B cell (primary cell): ENCODE results near the gene NSD1. TPM values are rescaled to one million over a fixed set of nuclear protein-coding genes. Genes with fewer than 3 reads are reported as not detected.

Experiments used
- ATAC-seq: fragments of 200-7000 bp; cut with Tn5 transposase; one replicate; pipeline ENCODE4 v1.10.0; 2021; ENCODE audit warnings: low read depth, mild to moderate bottlenecking, moderate number of reproducible peaks, moderate library complexity
- CTCF ChIA-PET: fragments of 350-600 bp; sonication (Branson Sonifier 250); formaldehyde crosslinking; loops from one replicate; lab custom pipeline; 2021; ENCODE audit warnings: antibody characterized with exemption, inconsistent platforms; lab: Charles Lee
- POLR2A ChIA-PET: fragments of 350-600 bp; sonication (Branson Sonifier 250); formaldehyde crosslinking; loops from one replicate; lab custom pipeline; 2021; ENCODE audit warnings: antibody characterized with exemption; lab: Charles Lee
- DNase-seq: peaks from one replicate; pipeline ENCODE4 v3.0.0; 2013
- H2AFZ ChIP-seq: 2 replicates; pipeline ENCODE4 v1.6.1; 2012; ENCODE audit warnings: mild to moderate bottlenecking, low read depth, low read length; ENCODE audit not compliant: insufficient read depth, poor library complexity, severe bottlenecking
- H3K27ac ChIP-seq, 2 donors: 1 replicate in 1 of 2; 2 replicates in 1 of 2; pipeline ENCODE4 v1.5.1; 2012 to 2013; ENCODE audit warnings: low read length in 2 of 2, mild to moderate bottlenecking in 2 of 2, moderate library complexity in 1 of 2
- H3K27me3 ChIP-seq, 4 experiments: fragments of 200-600 bp in 1 of 4; sonication (generic) in 1 of 4; replicated peaks in 1 of 4; 1 replicate in 2 of 4; 2 replicates in 2 of 4; pipeline versions ENCODE4 v1.6.1 to v1.7.0; 2013 to 2016; ENCODE audit warnings: low read length in 3 of 4, mild to moderate bottlenecking in 2 of 4, mixed read lengths in 1 of 4, moderate library complexity in 1 of 4; ENCODE audit not compliant: insufficient read depth in 4 of 4, control insufficient read depth in 3 of 4; ENCODE audit errors: control extremely low read depth in 1 of 4
- H3K36me3 ChIP-seq, 2 experiments: replicated peaks in 1 of 2; 1 replicate in 1 of 2; 2 replicates in 1 of 2; pipeline versions ENCODE4 v1.6.1 to v1.7.1; 2013; ENCODE audit warnings: low read length in 1 of 2; ENCODE audit not compliant: insufficient read depth in 2 of 2, control insufficient read depth in 1 of 2; ENCODE audit errors: control extremely low read depth in 1 of 2, extremely low read depth in 1 of 2
- H3K4me1 ChIP-seq, 2 donors: fragments of 200-600 bp in 1 of 2; sonication (generic) in 1 of 2; 1 replicate in 1 of 2; 2 replicates in 1 of 2; pipeline versions ENCODE4 v1.5.1 to v1.6.1; 2013 to 2017; ENCODE audit warnings: low read length in 2 of 2; ENCODE audit not compliant: control insufficient read depth in 2 of 2, insufficient read depth in 2 of 2
- H3K4me2 ChIP-seq: replicated peaks from 2 replicates; pipeline ENCODE3; 2012; ENCODE audit warnings: mild to moderate bottlenecking, low read depth, low read length; ENCODE audit not compliant: poor library complexity, severe bottlenecking
- H3K4me3 ChIP-seq, 5 experiments: fragments of 200-600 bp in 1 of 5; sonication (generic) in 1 of 5; 1 replicate in 3 of 5; 2 replicates in 2 of 5; pipeline versions ENCODE4 v1.5.1 to v1.7.0; 2011 to 2016; ENCODE audit warnings: low read length in 4 of 5, mild to moderate bottlenecking in 4 of 5, low read depth in 2 of 5, control low read depth in 1 of 5, moderate library complexity in 1 of 5; ENCODE audit not compliant: insufficient read depth in 1 of 5; ENCODE audit errors: control extremely low read depth in 1 of 5, extremely low read depth in 1 of 5
- H3K79me2 ChIP-seq: fragments of 200-600 bp; sonication (generic); one replicate; pipeline ENCODE4 v1.6.0; 2016; ENCODE audit warnings: low read length; ENCODE audit not compliant: control insufficient read depth, insufficient read depth
- H3K9ac ChIP-seq: fragments of 200-600 bp; sonication (generic); 2 replicates; pipeline ENCODE4 v1.6.1; 2017; ENCODE audit warnings: mild to moderate bottlenecking, low read length, moderate library complexity
- H3K9me3 ChIP-seq, 3 donors: one replicate each; pipeline versions ENCODE4 v1.6.1 to v1.7.1; 2013; ENCODE audit warnings: low read length in 2 of 3; ENCODE audit not compliant: control insufficient read depth in 2 of 3, insufficient read depth in 1 of 3; ENCODE audit errors: control extremely low read depth in 1 of 3
- H4K20me1 ChIP-seq: 2 replicates; pipeline ENCODE4 v1.6.0; 2012; ENCODE audit warnings: mild to moderate bottlenecking, low read length; ENCODE audit not compliant: insufficient read depth, control insufficient read depth, poor library complexity, severe bottlenecking
- H3K27ac Mint-ChIP-seq: one replicate; pipeline ENCODE4 v1.8.0; 2021; ENCODE audit warnings: mixed read lengths
- H3K27me3 Mint-ChIP-seq: one replicate; pipeline ENCODE4 v1.8.0; 2021; ENCODE audit warnings: mixed read lengths
- H3K4me1 Mint-ChIP-seq: one replicate; pipeline ENCODE4 v1.8.0; 2021; ENCODE audit warnings: mixed read lengths
- H3K4me3 Mint-ChIP-seq: one replicate; pipeline ENCODE4 v1.8.0; 2021; ENCODE audit warnings: mixed read lengths
- H3K9me3 Mint-ChIP-seq: one replicate; pipeline ENCODE4 v1.8.0; 2022; ENCODE audit warnings: mixed read lengths; ENCODE audit not compliant: insufficient read depth
- EZH2 ChIP-seq: IDR thresholded peaks from 2 replicates; pipeline ENCODE4 v1.6.1; 2012; ENCODE audit warnings: borderline replicate concordance, low read depth, mild to moderate bottlenecking, moderate library complexity, low read length; ENCODE audit not compliant: insufficient read depth, poor library complexity, severe bottlenecking
- WGBS: methylation state at CpG from one replicate; pipeline ENCODE4 v1.1.5; 2013; ENCODE audit warnings: missing lambda C conversion rate; ENCODE audit not compliant: insufficient coverage; 5-methylcytosine and 5-hydroxymethylcytosine counted together
- intact Hi-C: fragments of 100-400 bp; cut with micrococcal nuclease; formaldehyde crosslinking; loops from one replicate; pipeline ENCODE4 v1.10.0; 2022
- polyA plus RNA-seq: library from polyadenylated mRNA; depleted of rRNA; stranded (reverse); fragments of >200 nt; gene quantifications from 2 replicates; pipeline ENCODE4 v1.2.3, GENCODE V29; 2012
- total RNA-seq, 2 donors: library from RNA; stranded (reverse); fragments of 120-200 nt in 1 of 2; gene quantifications; 1 replicate in 1 of 2; 2 replicates in 1 of 2; pipeline versions ENCODE4 v1.2.3 to v1.2.4, GENCODE V29; 2013 to 2022
- TF ChIP-seq, protein P1 (sequence below): fragments of 200-600 bp; IDR thresholded peaks from one replicate; pipeline ENCODE4 v1.8.0; 2022; ENCODE audit warnings: antibody characterized with exemption, mild to moderate bottlenecking

The NSD1 gene
- total and polyA plus RNA-seq, 2 donors (not counting 1 experiment from before 2014, with no cell fraction given), result 10.8 to 145 TPM

DNA sequence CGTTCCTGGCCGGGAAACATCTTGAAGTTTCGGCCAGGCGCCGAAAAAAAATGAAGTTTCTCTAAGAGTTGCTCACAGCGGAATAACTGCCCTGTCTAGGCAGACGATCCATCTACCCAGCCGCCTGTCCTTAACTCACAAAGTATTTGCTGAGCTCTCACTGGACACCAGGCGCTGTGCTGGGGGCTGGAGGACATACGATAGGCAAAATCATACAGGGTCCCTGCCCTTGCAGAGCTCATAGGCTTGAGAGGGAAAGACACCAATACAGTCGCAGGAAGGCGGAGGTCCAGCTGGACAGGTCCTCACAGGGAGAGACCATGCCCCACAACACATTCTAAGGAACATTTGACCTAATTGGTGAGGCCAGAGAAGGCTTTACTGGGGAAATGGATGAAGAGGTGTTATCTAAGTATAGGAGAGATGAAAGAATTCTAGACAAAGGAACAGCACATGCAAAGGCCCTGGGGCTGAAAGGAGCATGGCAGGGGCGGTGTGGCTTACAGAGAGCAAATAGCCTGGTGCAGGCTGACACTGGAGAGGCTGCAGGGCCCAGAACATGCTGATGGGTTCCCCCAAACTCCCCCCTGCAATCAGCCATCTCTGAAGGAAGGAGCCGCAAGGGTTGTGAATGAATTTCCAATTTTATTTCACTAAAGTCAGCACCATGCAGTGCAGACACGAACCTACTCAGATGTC is 180.1 kb downstream of the NSD1 start:
- intact Hi-C loops, result loop anchor here (2.0 to 10.0 kb wide), 2 partner anchors 143 to 801 kb away; partner anchors contain the start of gene N4BP3
- Histone ChIP-seq H3K9me3 (no peaks in the 10 kb centered on the region), H3K27me3 (no peaks in the 10 kb centered on the region), H3K4me3 (no peak overlapping the region), H3K36me3 (no peaks in the 10 kb centered on the region), H2AFZ (no peak overlapping the region), H3K79me2 (peaks cover 31% of the 10 kb centered on the region), H4K20me1 (peaks cover 64% of the 10 kb centered on the region), H3K4me2 (no peak overlapping the region), H3K27ac (no peak overlapping the region), H3K4me1 (peaks cover 37 to 48% of the 10 kb centered on the region in 2 donors), H3K9ac (no peak overlapping the region)
- H3K27ac Mint-ChIP-seq, result no peak overlapping the region
- ChIA-PET CTCF (interaction anchor here (1.1 to 2.3 kb wide), 2 partner anchors 10 to 12 kb away, joined by 3 to 6 read pairs; partner anchors contain the start of genes PRELID1 and RAB24), POLR2A (interaction anchor here (0.5 to 1.4 kb wide), 2 partner anchors 21 to 35 kb away, joined by 3 to 5 read pairs; no protein-coding TSS in a partner anchor)
- WGBS, result 95% methylated on average over 12 of the region's 15 CpGs
- no peak for DNase-seq
- H3K4me1 Mint-ChIP-seq, result peaks cover 45% of the 10 kb centered on the region
- no peak overlapping the region for H3K4me3 Mint-ChIP-seq
- no peaks in the 10 kb centered on the region for H3K27me3 Mint-ChIP-seq
- no peak for ATAC-seq
- H3K9me3 Mint-ChIP-seq, result no peaks in the 10 kb centered on the region
- TF ChIP-seq EZH2, result no peak
- TF ChIP-seq, protein P1, sequence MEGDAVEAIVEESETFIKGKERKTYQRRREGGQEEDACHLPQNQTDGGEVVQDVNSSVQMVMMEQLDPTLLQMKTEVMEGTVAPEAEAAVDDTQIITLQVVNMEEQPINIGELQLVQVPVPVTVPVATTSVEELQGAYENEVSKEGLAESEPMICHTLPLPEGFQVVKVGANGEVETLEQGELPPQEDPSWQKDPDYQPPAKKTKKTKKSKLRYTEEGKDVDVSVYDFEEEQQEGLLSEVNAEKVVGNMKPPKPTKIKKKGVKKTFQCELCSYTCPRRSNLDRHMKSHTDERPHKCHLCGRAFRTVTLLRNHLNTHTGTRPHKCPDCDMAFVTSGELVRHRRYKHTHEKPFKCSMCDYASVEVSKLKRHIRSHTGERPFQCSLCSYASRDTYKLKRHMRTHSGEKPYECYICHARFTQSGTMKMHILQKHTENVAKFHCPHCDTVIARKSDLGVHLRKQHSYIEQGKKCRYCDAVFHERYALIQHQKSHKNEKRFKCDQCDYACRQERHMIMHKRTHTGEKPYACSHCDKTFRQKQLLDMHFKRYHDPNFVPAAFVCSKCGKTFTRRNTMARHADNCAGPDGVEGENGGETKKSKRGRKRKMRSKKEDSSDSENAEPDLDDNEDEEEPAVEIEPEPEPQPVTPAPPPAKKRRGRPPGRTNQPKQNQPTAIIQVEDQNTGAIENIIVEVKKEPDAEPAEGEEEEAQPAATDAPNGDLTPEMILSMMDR, result no peak
